Inferior parietal cortex (tissue), 1 donor: ENCODE results near the gene LYZ.
"Not testable (repeated sequence)": the region's sequence is repeated elsewhere in the genome, so short reads cannot be mapped to it uniquely, and the experiment has no call there.

Experiments used
- DNase-seq: peaks from one replicate; pipeline ENCODE4 v3.0.0-alpha.2; 2016; ENCODE audit errors: extremely low spot score

Gene LYZ

GRCh38 chr12:69348162-69348938 is at the start of gene LYZ:
TSS of gene LYZ (plus strand) at chr12:69348381. CDS start at chr12:69348409, 28 bp downstream.
- no peak for DNase-seq

GRCh38 chr12:69298947-69299346 is 49.2 kb upstream of the LYZ start:
- no peak for DNase-seq

GRCh38 chr12:69304284-69304683 is 43.9 kb upstream of the LYZ start:
- no peak for DNase-seq

GRCh38 chr12:69309461-69309860 is 38.7 kb upstream of the LYZ start:
- DNase-seq, result no peak

- DNase-seq, result no peak
Measured at GRCh38 chr12:69313209-69313608, 35.0 kb upstream of the LYZ start.

GRCh38 chr12:69316784-69317183 is 31.4 kb upstream of the LYZ start:
- DNase-seq, result not testable (repeated sequence)

GRCh38 chr12:69317233-69317632 is 30.9 kb upstream of the LYZ start:
- DNase-seq, result not testable (repeated sequence)

- no peak for DNase-seq
Measured at GRCh38 chr12:69318225-69318624, 30.0 kb upstream of the LYZ start.

GRCh38 chr12:69321351-69321750 is 26.8 kb upstream of the LYZ start:
- DNase-seq, result no peak

- DNase-seq, result no peak
Measured at GRCh38 chr12:69324797-69325466, 23.2 kb upstream of the LYZ start.

- DNase-seq, result no peak
Measured at GRCh38 chr12:69328426-69328825, 19.8 kb upstream of the LYZ start.

GRCh38 chr12:69329669-69330428 is 18.3 kb upstream of the LYZ start:
- no peak for DNase-seq

- no peak for DNase-seq
Measured at GRCh38 chr12:69330475-69331473, 17.4 kb upstream of the LYZ start.

GRCh38 chr12:69331519-69331908 is 16.7 kb upstream of the LYZ start:
- no peak for DNase-seq

GRCh38 chr12:69331909-69332684 is 16.1 kb upstream of the LYZ start:
- no peak for DNase-seq

GRCh38 chr12:69332815-69333358 is 15.3 kb upstream of the LYZ start:
- no peak for DNase-seq

GRCh38 chr12:69334158-69334557 is 14.0 kb upstream of the LYZ start:
- no peak for DNase-seq

GRCh38 chr12:69337311-69338090 is 10.7 kb upstream of the LYZ start:
- DNase-seq, result no peak

- no peak for DNase-seq
Measured at GRCh38 chr12:69338120-69338859, 9.9 kb upstream of the LYZ start.
